ENCODE data around the gene RAPGEF3. TPM values are rescaled to one million over a fixed set of nuclear protein-coding genes. Genes with fewer than 3 reads are reported as not detected.

Gene RAPGEF3
- total RNA-seq, 1 experiment from 2014 or later, result 8.2 TPM

DNA sequence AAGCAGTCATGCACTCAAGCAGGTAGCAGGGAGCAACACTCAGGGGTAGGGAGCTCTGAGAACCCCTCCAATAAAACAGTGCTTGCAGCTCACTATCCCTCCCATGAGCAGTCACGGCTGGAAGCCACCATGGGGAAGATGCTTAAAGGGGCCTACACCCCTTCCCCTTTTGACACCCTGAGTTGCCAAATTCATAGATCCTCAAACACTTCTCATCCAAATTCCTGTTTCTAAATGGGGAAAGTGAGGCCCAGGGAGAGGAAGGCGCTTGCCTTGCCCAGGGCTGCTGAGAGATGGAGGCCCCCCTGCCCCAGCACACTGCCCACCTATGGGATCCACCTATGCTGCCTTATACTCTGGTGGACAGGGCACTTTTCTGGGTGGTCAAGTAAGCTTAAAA, 26.2 kb downstream of the RAPGEF3 start:
- H3K4me3 Mint-ChIP-seq (ENCODE audit: low read depth, unreplicated experiment), result no peak overlapping the region
- no peak overlapping the region for H3K27ac Mint-ChIP-seq (ENCODE audit: unreplicated experiment)
- intact Hi-C loops (cut with micrococcal nuclease; ENCODE audit: unreplicated experiment), result no loop called here
- no peak for DNase-seq
- H3K4me1 Mint-ChIP-seq (ENCODE audit: low read depth, unreplicated experiment), result no peaks in the 10 kb centered on the region
- H3K27me3 Mint-ChIP-seq (ENCODE audit: unreplicated experiment), result peaks cover 13% of the 10 kb centered on the region
- BruUV-seq (replicated peaks), result no TSS peak
- peaks cover 5% of the 10 kb centered on the region for H3K36me3 Mint-ChIP-seq (ENCODE audit: insufficient read depth, unreplicated experiment)
- CTCF ChIA-PET, result no interaction called here
- H3K9me3 Mint-ChIP-seq (ENCODE audit: low read depth, unreplicated experiment), result no peaks in the 10 kb centered on the region
- TF ChIP-seq, protein P1, sequence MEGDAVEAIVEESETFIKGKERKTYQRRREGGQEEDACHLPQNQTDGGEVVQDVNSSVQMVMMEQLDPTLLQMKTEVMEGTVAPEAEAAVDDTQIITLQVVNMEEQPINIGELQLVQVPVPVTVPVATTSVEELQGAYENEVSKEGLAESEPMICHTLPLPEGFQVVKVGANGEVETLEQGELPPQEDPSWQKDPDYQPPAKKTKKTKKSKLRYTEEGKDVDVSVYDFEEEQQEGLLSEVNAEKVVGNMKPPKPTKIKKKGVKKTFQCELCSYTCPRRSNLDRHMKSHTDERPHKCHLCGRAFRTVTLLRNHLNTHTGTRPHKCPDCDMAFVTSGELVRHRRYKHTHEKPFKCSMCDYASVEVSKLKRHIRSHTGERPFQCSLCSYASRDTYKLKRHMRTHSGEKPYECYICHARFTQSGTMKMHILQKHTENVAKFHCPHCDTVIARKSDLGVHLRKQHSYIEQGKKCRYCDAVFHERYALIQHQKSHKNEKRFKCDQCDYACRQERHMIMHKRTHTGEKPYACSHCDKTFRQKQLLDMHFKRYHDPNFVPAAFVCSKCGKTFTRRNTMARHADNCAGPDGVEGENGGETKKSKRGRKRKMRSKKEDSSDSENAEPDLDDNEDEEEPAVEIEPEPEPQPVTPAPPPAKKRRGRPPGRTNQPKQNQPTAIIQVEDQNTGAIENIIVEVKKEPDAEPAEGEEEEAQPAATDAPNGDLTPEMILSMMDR (IDR thresholded peaks at IDR 0.05; ENCODE audit: unreplicated experiment), result no peak

DNA sequence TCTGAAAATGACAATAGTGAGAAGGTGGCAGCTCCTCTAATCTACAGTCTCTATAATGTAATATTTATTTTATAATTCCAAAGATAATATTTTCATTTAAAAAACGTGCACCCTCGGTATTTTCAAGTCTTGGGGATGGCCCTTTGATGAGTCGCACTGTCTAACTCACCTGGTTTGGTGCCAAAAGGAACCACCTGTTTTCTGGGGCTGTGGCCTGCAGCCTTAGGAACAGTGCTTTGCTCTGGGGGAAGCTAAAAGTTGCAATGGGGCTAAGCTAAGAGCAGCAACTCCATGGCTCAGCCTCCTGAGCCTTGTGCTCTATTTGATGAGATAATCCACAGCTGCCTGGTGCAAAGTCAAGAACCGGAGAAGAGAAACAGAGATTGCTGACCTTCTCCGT, 27.0 kb downstream of the RAPGEF3 start:
- Mint-ChIP-seq H3K9me3 (ENCODE audit: low read depth, unreplicated experiment) (no peaks in the 10 kb centered on the region), H3K36me3 (ENCODE audit: insufficient read depth, unreplicated experiment) (no peaks in the 10 kb centered on the region), H3K4me3 (ENCODE audit: low read depth, unreplicated experiment) (no peak overlapping the region), H3K4me1 (ENCODE audit: low read depth, unreplicated experiment) (no peaks in the 10 kb centered on the region), H3K27ac (ENCODE audit: unreplicated experiment) (no peak overlapping the region), H3K27me3 (ENCODE audit: unreplicated experiment) (peaks cover 13% of the 10 kb centered on the region)
- intact Hi-C loops (cut with micrococcal nuclease; ENCODE audit: unreplicated experiment), result no loop called here
- BruUV-seq (replicated peaks), result no TSS peak
- CTCF ChIA-PET, result no interaction called here
- TF ChIP-seq, protein P1 (IDR thresholded peaks at IDR 0.05; ENCODE audit: unreplicated experiment), result no peak
- no peak for DNase-seq

DNA sequence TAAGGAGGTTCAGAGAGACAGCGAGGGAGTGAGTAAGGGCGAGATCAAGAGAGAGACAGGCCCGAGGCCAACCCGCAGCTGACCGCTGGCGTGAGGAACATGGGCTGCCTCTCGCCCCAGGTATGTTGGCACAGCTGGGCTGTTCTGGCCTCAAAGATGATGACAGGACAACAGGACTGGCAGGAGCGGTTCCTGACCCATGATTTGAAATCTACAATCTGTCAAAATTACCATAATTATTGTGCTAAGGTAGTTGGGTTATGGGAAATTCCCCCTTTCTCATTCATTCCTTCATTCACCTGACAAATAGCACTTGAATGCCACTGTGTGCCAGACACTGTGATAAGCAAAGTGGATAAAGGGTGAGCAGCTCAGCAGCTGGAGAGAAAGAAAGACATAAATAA, 28.3 kb downstream of the RAPGEF3 start:
- Mint-ChIP-seq H3K4me3 (ENCODE audit: low read depth, unreplicated experiment) (no peak overlapping the region), H3K4me1 (ENCODE audit: low read depth, unreplicated experiment) (no peaks in the 10 kb centered on the region), H3K27me3 (ENCODE audit: unreplicated experiment) (peaks cover 13% of the 10 kb centered on the region), H3K27ac (ENCODE audit: unreplicated experiment) (no peak overlapping the region), H3K9me3 (ENCODE audit: low read depth, unreplicated experiment) (no peaks in the 10 kb centered on the region), H3K36me3 (ENCODE audit: insufficient read depth, unreplicated experiment) (no peaks in the 10 kb centered on the region)
- intact Hi-C loops (cut with micrococcal nuclease; ENCODE audit: unreplicated experiment), result no loop called here
- CTCF ChIA-PET, result no interaction called here
- TF ChIP-seq, protein P1 (IDR thresholded peaks at IDR 0.05; ENCODE audit: unreplicated experiment), result no peak
- DNase-seq, result no peak
- BruUV-seq (replicated peaks), result no TSS peak

DNA sequence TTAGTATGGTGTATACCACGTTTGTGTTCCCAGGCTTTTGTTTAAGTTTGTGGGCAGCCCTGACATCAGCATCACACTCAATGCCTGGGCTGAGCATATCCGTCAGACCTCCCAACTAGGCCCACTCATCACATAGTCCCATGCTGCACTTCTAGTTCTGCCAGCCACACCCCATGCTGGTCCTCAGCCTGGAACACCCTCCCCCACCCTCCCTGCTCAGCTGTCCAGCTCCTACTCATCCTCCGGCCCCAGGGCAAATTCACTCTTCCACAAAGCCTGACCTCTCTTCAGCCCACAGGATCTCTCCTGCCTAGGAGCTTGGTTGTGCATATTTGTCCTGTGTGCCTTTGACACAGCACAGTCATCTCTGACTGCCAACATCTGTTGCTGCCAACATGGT, 29.4 kb downstream of the RAPGEF3 start:
- BruUV-seq (replicated peaks), result no TSS peak
- H3K36me3 Mint-ChIP-seq (ENCODE audit: insufficient read depth, unreplicated experiment), result no peaks in the 10 kb centered on the region
- H3K27ac Mint-ChIP-seq (ENCODE audit: unreplicated experiment), result no peak overlapping the region
- peaks cover 13% of the 10 kb centered on the region for H3K27me3 Mint-ChIP-seq (ENCODE audit: unreplicated experiment)
- DNase-seq, result no peak
- no peak overlapping the region for H3K4me3 Mint-ChIP-seq (ENCODE audit: low read depth, unreplicated experiment)
- CTCF ChIA-PET, result no interaction called here
- no peaks in the 10 kb centered on the region for H3K9me3 Mint-ChIP-seq (ENCODE audit: low read depth, unreplicated experiment)
- intact Hi-C loops (cut with micrococcal nuclease; ENCODE audit: unreplicated experiment), result no loop called here
- TF ChIP-seq, protein P1 (IDR thresholded peaks at IDR 0.05; ENCODE audit: unreplicated experiment), result no peak
- no peaks in the 10 kb centered on the region for H3K4me1 Mint-ChIP-seq (ENCODE audit: low read depth, unreplicated experiment)
